Measurements from ENCODE around the gene OR2T8.

Gene OR2T8

GRCh38 chr1:247919952-247920351 is at the start of gene OR2T8:
Gene OR2T8 (plus strand): TSS chr1:247920252. CDS start chr1:247921018, 766 bp downstream.
- DNase-seq: no peak

GRCh38 chr1:247883346-247883745 is 36.7 kb upstream of the OR2T8 start:
- DNase-seq: no peak

GRCh38 chr1:247884797-247885413 is 35.1 kb upstream of the OR2T8 start:
- DNase-seq: no peak

- DNase-seq: no peak
Measured at GRCh38 chr1:247895163-247895637, 24.9 kb upstream of the OR2T8 start, which contains the start of gene OR2W3. Gene OR2W3 (plus strand): TSS chr1:247895587. CDS start chr1:247895587, 0 bp downstream.

- DNase-seq: no peak
Measured at GRCh38 chr1:247895976-247896375, 24.1 kb upstream of the OR2T8 start.

GRCh38 chr1:247904122-247904521 is 15.9 kb upstream of the OR2T8 start:
- DNase-seq: no peak

- no peak for DNase-seq
Measured at GRCh38 chr1:247905181-247905580, 14.9 kb upstream of the OR2T8 start.

- peak; percentile 30 to 34 for DNase-seq
Measured at GRCh38 chr1:247905910-247906503, 14.0 kb upstream of the OR2T8 start.

- no peak for DNase-seq
Measured at GRCh38 chr1:247906504-247907047, 13.5 kb upstream of the OR2T8 start.

- DNase-seq: no peak
Measured at GRCh38 chr1:247908766-247909165, 11.3 kb upstream of the OR2T8 start.

GRCh38 chr1:247913786-247914185 is 6.3 kb upstream of the OR2T8 start:
- DNase-seq: no peak

- no peak for DNase-seq
Measured at GRCh38 chr1:247914941-247915662, 5.0 kb upstream of the OR2T8 start.

GRCh38 chr1:247923941-247924340 is 3.9 kb downstream of the OR2T8 start:
- DNase-seq: no peak

- no peak for DNase-seq
Measured at GRCh38 chr1:247924868-247925267, 4.8 kb downstream of the OR2T8 start, which contains the start of gene OR2AJ1. Gene OR2AJ1 (plus strand): TSS chr1:247924889. CDS start chr1:247933769, 8,880 bp downstream.

- no peak for DNase-seq
Measured at GRCh38 chr1:247933989-247934388, 13.9 kb downstream of the OR2T8 start.

- no peak for DNase-seq
Measured at GRCh38 chr1:247935781-247936180, 15.7 kb downstream of the OR2T8 start.

GRCh38 chr1:247936415-247936814 is 16.4 kb downstream of the OR2T8 start:
- DNase-seq: no peak

GRCh38 chr1:247936965-247937734 is 17.1 kb downstream of the OR2T8 start:
- DNase-seq: peak; percentile 97 to 98

- no peak for DNase-seq
Measured at GRCh38 chr1:247942624-247943023, 22.6 kb downstream of the OR2T8 start.

GRCh38 chr1:247948558-247948957 is 28.5 kb downstream of the OR2T8 start, which contains the start of gene OR2L8:
Gene OR2L8 (plus strand): TSS chr1:247948858. CDS start chr1:247948858, 0 bp downstream.
- DNase-seq: no peak

- DNase-seq: no peak
Measured at GRCh38 chr1:247953408-247953807, 33.4 kb downstream of the OR2T8 start.

- DNase-seq: no peak
Measured at GRCh38 chr1:247961791-247962190, 41.7 kb downstream of the OR2T8 start.

Measured in activated T-cell treated with anti-CD3 and anti-CD28 coated beads, Interleukin-2, amount 50 U/mL, for 48 hours (primary cell).